ENCODE measurements around the gene CNPY1. TPM values are rescaled to one million over a fixed set of nuclear protein-coding genes. Genes with fewer than 3 reads are reported as not detected.

CNPY1 gene
- total RNA-seq, 1 experiment from 2014 or later, result not detected

GRCh38 chr7:155508376-155509358 is 37.7 kb downstream of the CNPY1 start:
- Histone ChIP-seq H3K79me2 (ENCODE audit: insufficient read depth, low read length) (no peaks in the 10 kb centered on the region), H4K5ac (ENCODE audit: insufficient read length, low read depth, low read length) (no peak overlapping the region), H3K4ac (ENCODE audit: low read depth, low read length) (no peak overlapping the region), H4K20me1 (ENCODE audit: control insufficient read depth, insufficient read depth, insufficient read length) (peaks cover 4% of the 10 kb centered on the region), H2BK120ac (ENCODE audit: low read depth, low read length, poor library complexity, severe bottlenecking) (no peak overlapping the region), H2BK20ac (ENCODE audit: low read depth, low read length, poor library complexity, severe bottlenecking) (no peak overlapping the region), H3K23ac (ENCODE audit: insufficient read length, low read depth, low read length) (no peak overlapping the region), H2BK15ac (ENCODE audit: low read depth, low read length) (no peak overlapping the region), H3K9ac (ENCODE audit: extremely low read depth, insufficient read length, low read length) (no peak overlapping the region), H3K4me1 (ENCODE audit: insufficient read depth, low read length) (peaks cover 2% of the 10 kb centered on the region), H4K91ac (ENCODE audit: insufficient read length, low read depth, low read length) (no peak overlapping the region), H2AFZ (ENCODE audit: low read length) (no peak overlapping the region), H3K9me3 (ENCODE audit: control insufficient read depth, low read depth, low read length) (no peaks in the 10 kb centered on the region), H3K4me2 (ENCODE audit: insufficient read depth, insufficient read length, low read length) (peak overlapping the region; percentile 31), H4K8ac (replicated peaks; ENCODE audit: insufficient read length, low read depth, low read length) (no peak overlapping the region), H3K14ac (ENCODE audit: insufficient read depth, low read length) (no peak overlapping the region), H3K23me2 (ENCODE audit: insufficient read length, low read depth, low read length, poor library complexity, severe bottlenecking) (peaks cover 5% of the 10 kb centered on the region), H3K56ac (ENCODE audit: insufficient read length, low read depth, low read length) (no peak overlapping the region), H3K18ac (ENCODE audit: insufficient read length, low read depth, low read length) (no peak overlapping the region), H3K27me3 (ENCODE audit: insufficient read depth, low read length) (peaks cover 74% of the 10 kb centered on the region), H2BK12ac (ENCODE audit: insufficient read length, low read depth, low read length) (no peak overlapping the region), H2BK5ac (ENCODE audit: insufficient read length, low read length) (no peak overlapping the region), H3T11ph (ENCODE audit: low read length) (no peak overlapping the region), H2AK5ac (ENCODE audit: insufficient read length, low read length) (no peak overlapping the region), H3K79me1 (ENCODE audit: insufficient read depth, low read depth, low read length, poor library complexity, severe bottlenecking) (no peaks in the 10 kb centered on the region), H3K27ac (ENCODE audit: insufficient read length, low read depth, low read length) (no peak overlapping the region)
- TF ChIP-seq CTCF (conservative IDR thresholded peaks at IDR 0.05), result no peak
- Mint-ChIP-seq H3K27ac (no peak overlapping the region), H3K4me3 (peak overlapping the region; percentile 39 to 78), H3K4me1 (peaks cover 23 to 37% of the 10 kb centered on the region in 2 experiments), H3K27me3 (ENCODE audit: low read depth) (peaks cover 100% of the 10 kb centered on the region), H3K9me3 (peaks cover 2 to 15% of the 10 kb centered on the region in 2 experiments; a peak in 2 of 5 replicates), H3K36me3 (ENCODE audit: insufficient read depth in 1 of 3, low read depth in 3 of 3) (no peaks in the 10 kb centered on the region)
- WGBS (ENCODE audit: extremely low coverage, insufficient read length, low lambda C conversion rate), result no CpG with 5 or more reads among the region's 29 CpGs
- DNase-seq, result no peak

Data from H9 (cell line).